Subcutaneous adipose tissue (tissue), 4 donors: ENCODE results near the gene FAT3. TPM values are rescaled to one million over a fixed set of nuclear protein-coding genes. Genes with fewer than 3 reads are reported as not detected.

ENCODE experiments used
- CTCF ChIP-seq: fragments of 450-650 bp; IDR thresholded peaks from one replicate; pipeline ENCODE4 v1.5.1; 2016; ENCODE audit warnings: low read depth, mild to moderate bottlenecking, control low read depth, antibody characterized with exemption, moderate library complexity
- total RNA-seq, 4 donors: library from RNA; depleted of rRNA; stranded (reverse); fragments of >200 nt; gene quantifications; one replicate each; pipeline ENCODE4 v1.1.0, GENCODE V29; 2016

Gene FAT3
- 1 to 10 TPM in 1 of 4 donors, under 1 TPM in 3; 0.34 to 5.7 (median 0.77) TPM for total RNA-seq

- TF ChIP-seq CTCF: no peak
Observed at GRCh38 chr11:92224407-92225124, at the start of gene FAT3. Gene FAT3, plus strand, starts transcription at chr11:92224818. Its CDS starts 127,295 bp downstream, at chr11:92352113.

- no peak for TF ChIP-seq CTCF
Observed at GRCh38 chr11:92179017-92179670, 45.5 kb upstream of the FAT3 start.

- no peak for TF ChIP-seq CTCF
Observed at GRCh38 chr11:92180226-92180625, 44.4 kb upstream of the FAT3 start.

- no peak for TF ChIP-seq CTCF
Observed at GRCh38 chr11:92180664-92181251, 43.9 kb upstream of the FAT3 start.

- no peak for TF ChIP-seq CTCF
Observed at GRCh38 chr11:92190535-92191206, 33.9 kb upstream of the FAT3 start.

- TF ChIP-seq CTCF: no peak
Observed at GRCh38 chr11:92192141-92192540, 32.5 kb upstream of the FAT3 start.

- TF ChIP-seq CTCF: no peak
Observed at GRCh38 chr11:92198268-92198667, 26.4 kb upstream of the FAT3 start.
